ENCODE results near the gene NOP53. TPM values are rescaled to one million over a fixed set of nuclear protein-coding genes. Genes with fewer than 3 reads are reported as not detected.
A peak's percentile ranks its signal among the peaks of the same experiment; 100 is the strongest.

Gene NOP53
- total RNA-seq, 4 donors from 2014 or later, result 141 to 262 (median 150) TPM

GRCh38 chr19:47755762-47756626 is 10.6 kb downstream of the NOP53 start:
- no peaks in the 10 kb centered on the region for H3K27me3 ChIP-seq
- H3K4me1 ChIP-seq, result peaks cover 0 to 8% of the 10 kb centered on the region in 2 donors
- ATAC-seq (no peak), DNase-seq (no peak)
- no peak overlapping the region for H3K4me3 ChIP-seq
- no peak overlapping the region for H3K27ac ChIP-seq
- intact Hi-C loops (cut with DNase I; ENCODE audit: low total_unique reads), result no loop called here
- TF ChIP-seq, protein P1, sequence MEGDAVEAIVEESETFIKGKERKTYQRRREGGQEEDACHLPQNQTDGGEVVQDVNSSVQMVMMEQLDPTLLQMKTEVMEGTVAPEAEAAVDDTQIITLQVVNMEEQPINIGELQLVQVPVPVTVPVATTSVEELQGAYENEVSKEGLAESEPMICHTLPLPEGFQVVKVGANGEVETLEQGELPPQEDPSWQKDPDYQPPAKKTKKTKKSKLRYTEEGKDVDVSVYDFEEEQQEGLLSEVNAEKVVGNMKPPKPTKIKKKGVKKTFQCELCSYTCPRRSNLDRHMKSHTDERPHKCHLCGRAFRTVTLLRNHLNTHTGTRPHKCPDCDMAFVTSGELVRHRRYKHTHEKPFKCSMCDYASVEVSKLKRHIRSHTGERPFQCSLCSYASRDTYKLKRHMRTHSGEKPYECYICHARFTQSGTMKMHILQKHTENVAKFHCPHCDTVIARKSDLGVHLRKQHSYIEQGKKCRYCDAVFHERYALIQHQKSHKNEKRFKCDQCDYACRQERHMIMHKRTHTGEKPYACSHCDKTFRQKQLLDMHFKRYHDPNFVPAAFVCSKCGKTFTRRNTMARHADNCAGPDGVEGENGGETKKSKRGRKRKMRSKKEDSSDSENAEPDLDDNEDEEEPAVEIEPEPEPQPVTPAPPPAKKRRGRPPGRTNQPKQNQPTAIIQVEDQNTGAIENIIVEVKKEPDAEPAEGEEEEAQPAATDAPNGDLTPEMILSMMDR (IDR thresholded peaks at IDR 0.05 in 4 of 5, conservative IDR thresholded peaks at IDR 0.05 in 1 of 5), result no peak
- no peak for TF ChIP-seq POLR2A (IDR thresholded peaks at IDR 0.05)
- H3K36me3 ChIP-seq, result peaks cover 0 to 85% of the 10 kb centered on the region in 2 donors
- H3K9me3 ChIP-seq, result no peaks in the 10 kb centered on the region
- in situ Hi-C loops (cut with MboI; ENCODE audit: low sequenced_read_pairs in 4 of 4), result no loop called here

- intact Hi-C loops (cut with DNase I; ENCODE audit: low total_unique reads), result no loop called here
- TF ChIP-seq, protein P1 (IDR thresholded peaks at IDR 0.05 in 4 of 5, conservative IDR thresholded peaks at IDR 0.05 in 1 of 5), result no peak
- TF ChIP-seq POLR2A (IDR thresholded peaks at IDR 0.05), result no peak
Observed at GRCh38 chr19:47756627-47756929, 11.2 kb downstream of the NOP53 start.

DNA sequence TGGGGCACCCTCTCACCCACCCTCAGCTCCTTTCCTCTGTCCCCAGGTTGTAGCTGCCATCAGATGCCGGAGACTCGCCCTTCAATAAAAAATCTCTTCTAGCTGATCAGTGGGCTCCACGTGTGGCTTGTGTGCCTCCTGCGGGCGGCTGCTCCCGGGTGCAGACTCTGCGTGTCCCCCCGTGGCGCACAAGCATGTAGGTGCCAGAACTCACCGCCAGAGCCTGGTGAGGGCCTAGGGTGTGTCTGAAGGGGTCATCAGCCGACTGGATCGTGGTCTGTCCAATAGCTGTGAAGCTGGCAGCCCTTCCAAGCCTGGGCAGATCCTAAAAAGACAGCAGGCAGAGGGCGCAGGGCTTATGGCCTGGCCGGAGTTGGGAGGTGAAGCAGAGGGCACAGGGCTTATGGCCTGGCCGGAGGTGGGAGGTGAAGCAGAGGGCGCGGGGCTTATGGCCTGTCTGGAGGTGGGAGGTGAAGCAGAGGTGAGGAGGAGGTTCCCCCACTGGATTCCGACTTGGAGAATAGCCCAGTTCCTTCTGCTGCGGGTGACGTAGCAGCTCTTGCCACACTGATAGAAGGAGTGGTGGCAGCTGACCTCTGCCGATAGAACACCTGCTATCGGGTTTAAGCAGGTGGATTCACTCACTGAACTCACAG is 11.7 kb downstream of the NOP53 start:
- DNase-seq (no peak), ATAC-seq (no peak)
- Histone ChIP-seq H3K4me1 (peaks cover 0 to 8% of the 10 kb centered on the region in 2 donors), H3K27me3 (no peaks in the 10 kb centered on the region), H3K27ac (no peak overlapping the region), H3K36me3 (peaks cover 0 to 74% of the 10 kb centered on the region in 2 donors), H3K4me3 (no peak overlapping the region), H3K9me3 (no peaks in the 10 kb centered on the region)
- intact Hi-C loops (cut with DNase I; ENCODE audit: low total_unique reads) (no loop called here), in situ Hi-C loops (cut with MboI; ENCODE audit: low sequenced_read_pairs in 4 of 4) (no loop called here)
- TF ChIP-seq, protein P1 (IDR thresholded peaks at IDR 0.05 in 4 of 5, conservative IDR thresholded peaks at IDR 0.05 in 1 of 5), result no peak
- TF ChIP-seq POLR2A (IDR thresholded peaks at IDR 0.05), result no peak

More at GRCh38 chr19:47756627-47756929, 11.2 kb downstream of the NOP53 start:
- in situ Hi-C loops (cut with MboI; ENCODE audit: low sequenced_read_pairs in 4 of 4), result no loop called here
- H3K27ac ChIP-seq, result no peak overlapping the region
- H3K27me3 ChIP-seq, result no peaks in the 10 kb centered on the region
- no peaks in the 10 kb centered on the region for H3K9me3 ChIP-seq
- no peak for ATAC-seq
- H3K4me1 ChIP-seq, result peaks cover 0 to 8% of the 10 kb centered on the region in 2 donors
- no peak overlapping the region for H3K4me3 ChIP-seq
- no peak for DNase-seq
- H3K36me3 ChIP-seq, result peaks cover 0 to 79% of the 10 kb centered on the region in 2 donors

GRCh38 chr19:47757617-47758442 is 12.5 kb downstream of the NOP53 start:
- TF ChIP-seq, protein P1 (IDR thresholded peaks at IDR 0.05 in 4 of 5, conservative IDR thresholded peaks at IDR 0.05 in 1 of 5), result no peak
- no peak for TF ChIP-seq POLR2A (IDR thresholded peaks at IDR 0.05)
- no peak overlapping the region for H3K4me3 ChIP-seq
- no peaks in the 10 kb centered on the region for H3K9me3 ChIP-seq
- H3K4me1 ChIP-seq, result peaks cover 0 to 8% of the 10 kb centered on the region in 2 donors
- intact Hi-C loops (cut with DNase I; ENCODE audit: low total_unique reads) (no loop called here), in situ Hi-C loops (cut with MboI; ENCODE audit: low sequenced_read_pairs in 4 of 4) (no loop called here)
- peaks cover 0 to 66% of the 10 kb centered on the region in 2 donors for H3K36me3 ChIP-seq
- ATAC-seq (no peak), DNase-seq (no peak)
- H3K27ac ChIP-seq, result peak overlapping the region in 1 of 4 donors; percentile 29
- H3K27me3 ChIP-seq, result no peaks in the 10 kb centered on the region
